GM21381 (cell line): ENCODE measurements around the gene FER1L5.

Experiments
- ATAC-seq: cut with Tn5 transposase; IDR thresholded peaks from one replicate; pipeline ENCODE4 v1.9.1; 2021; ENCODE audit warnings: mild to moderate bottlenecking, moderate library complexity; ENCODE audit not compliant: unreplicated experiment

Gene FER1L5

DNA sequence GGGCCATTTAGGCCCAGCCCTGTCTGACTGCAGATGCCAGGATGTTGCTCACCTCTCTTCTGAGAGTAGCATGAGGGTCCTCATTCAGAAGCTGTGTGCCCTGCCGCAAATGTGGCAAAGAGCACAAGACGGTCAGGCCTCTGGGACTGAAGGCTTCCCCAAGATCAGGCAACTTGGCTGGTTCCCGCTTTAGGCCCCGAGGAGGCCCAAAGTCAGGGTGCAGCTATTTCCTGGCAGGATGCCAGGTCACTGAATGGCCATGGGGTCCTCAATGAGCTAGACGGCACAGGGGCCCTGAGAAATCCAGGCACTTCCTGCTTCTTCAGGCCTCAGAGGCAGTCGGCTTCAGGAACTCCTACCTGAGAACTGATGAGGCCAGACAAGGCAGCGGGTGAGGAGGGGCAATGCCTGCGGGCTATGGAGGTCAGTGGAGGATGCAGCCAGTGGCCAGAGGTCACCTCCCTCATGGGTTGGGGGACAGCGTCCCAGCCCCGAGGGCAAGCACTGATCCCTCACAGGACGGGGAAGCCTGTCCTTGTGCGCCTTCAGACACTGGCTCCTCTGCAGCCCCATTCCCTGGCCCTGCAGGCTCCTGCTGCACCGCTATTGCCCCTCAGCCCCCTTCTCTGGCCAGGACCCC lies 52.4 kb downstream of the FER1L5 start:
- ATAC-seq: no peak

DNA sequence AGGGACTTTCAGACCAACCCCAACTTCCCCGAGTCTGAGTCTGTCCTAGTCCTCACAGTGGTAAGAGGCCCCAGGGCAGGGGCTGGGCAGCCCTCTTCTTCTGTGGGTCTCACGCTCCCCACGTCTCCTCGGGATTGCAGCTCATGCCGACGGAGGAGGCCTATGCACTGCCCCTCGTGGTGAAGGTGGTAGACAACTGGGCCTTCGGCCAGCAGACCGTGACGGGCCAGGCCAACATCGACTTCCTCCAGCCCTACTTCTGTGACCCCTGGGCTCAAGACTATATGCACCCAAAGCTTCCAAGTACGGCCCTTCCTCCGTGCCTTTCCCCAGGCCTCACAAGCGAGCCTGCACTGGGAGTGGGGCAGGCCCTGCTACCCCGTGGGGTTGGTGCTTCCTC lies 53.0 kb downstream of the FER1L5 start:
- no peak for ATAC-seq

DNA sequence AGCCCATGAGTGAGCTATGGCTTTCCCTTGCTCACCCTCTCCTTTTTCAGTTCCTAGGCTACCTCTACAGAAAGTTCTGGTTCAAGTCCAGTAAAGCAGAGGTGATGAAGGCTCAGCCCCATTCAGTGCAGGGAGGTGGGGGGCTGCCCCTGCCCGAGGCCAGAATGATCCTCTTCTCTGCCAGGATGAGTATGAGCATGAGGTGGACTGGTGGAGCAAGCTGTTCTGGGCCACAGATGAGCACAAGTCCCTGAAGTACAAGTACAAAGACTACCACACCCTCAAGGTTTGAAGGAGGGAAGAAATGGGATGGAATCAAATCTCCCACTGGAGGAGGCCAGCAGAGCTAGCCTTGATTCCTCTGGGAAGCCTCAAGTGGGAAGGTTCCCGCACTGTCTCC lies 54.9 kb downstream of the FER1L5 start:
- ATAC-seq: no peak

DNA sequence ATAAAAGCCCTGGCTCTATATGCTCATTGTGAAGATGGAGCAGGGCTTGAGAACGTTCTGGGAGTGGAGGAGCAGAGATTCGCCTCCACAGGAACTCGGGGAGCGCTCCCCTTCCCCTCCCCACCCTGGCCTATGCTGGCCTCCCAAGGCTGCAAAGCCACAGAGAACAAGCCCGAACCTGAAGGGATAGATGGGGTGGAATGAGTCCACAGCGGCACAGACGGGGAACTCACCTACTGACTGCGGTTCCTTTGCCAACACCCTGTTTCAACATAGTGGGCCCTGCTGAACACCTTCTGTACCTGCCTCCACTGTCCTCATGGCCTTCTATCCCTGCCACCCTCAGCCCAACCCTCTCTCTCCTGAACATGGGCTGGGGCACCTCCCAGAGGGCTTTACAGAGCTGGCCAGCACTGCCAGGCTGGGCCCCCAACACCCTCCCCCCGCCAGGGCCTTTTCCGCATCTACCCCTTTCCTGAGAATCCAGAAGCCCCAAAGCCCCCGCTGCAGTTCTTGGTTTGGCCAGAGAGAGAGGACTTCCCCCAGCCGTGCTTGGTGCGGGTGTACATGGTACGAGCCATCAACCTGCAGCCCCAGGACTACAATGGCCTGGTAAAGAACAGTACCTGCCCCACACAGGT lies 55.8 kb downstream of the FER1L5 start:
- ATAC-seq: no peak

DNA sequence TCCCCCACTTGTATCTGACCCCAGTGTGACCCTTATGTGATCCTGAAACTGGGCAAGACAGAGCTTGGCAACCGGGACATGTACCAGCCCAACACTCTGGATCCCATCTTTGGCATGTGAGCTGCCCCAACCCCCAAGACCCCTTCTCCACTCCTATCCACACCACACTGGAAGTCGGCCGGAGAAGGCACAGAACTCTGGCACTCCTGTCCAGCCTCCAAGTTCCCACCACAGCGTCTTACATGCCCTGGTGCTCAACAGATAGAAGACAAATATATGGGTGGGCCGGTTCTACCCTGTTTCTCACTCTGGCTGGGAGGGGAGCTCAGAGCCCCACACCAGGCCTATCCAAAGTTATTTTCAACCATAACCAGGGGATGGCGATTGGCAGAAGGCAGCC lies 56.5 kb downstream of the FER1L5 start:
- no peak for ATAC-seq

DNA sequence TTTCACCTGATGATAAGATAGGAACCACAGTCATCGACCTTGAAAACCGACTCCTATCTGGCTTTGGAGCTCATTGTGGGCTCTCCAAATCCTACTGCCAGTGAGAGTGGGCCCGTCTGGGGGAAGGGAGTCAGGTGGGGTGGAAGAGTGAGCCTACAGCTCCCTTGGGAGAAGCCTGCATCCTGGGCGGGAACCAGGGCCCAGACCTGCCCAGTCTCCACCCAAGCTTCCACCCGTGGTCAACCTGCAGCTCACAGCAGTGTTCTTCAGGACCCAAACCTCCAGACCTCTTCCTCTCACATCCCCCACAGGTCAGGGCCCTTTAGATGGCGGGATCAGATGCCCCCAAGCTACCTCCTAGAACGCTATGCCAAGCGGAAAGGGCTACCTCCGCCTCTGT lies 57.1 kb downstream of the FER1L5 start:
- no peak for ATAC-seq

DNA sequence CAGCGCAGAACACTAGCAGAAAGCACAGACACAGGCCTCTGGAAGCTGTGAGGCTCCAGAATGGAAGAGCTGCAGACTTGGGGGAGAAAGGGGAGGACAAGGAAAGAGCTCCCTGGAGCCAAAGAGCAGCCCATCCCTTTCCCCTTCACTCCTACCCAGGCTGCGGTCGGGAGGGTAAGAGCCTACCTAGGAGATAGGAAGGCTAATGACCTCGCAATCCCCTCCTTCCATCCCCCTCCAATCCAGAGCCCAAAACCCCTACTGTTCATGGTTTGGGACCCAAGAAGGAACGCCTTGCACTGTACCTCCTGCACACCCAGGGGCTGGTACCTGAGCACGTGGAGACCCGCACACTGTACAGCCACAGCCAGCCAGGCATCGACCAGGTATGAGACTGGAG lies 57.5 kb downstream of the FER1L5 start:
- no peak for ATAC-seq

DNA sequence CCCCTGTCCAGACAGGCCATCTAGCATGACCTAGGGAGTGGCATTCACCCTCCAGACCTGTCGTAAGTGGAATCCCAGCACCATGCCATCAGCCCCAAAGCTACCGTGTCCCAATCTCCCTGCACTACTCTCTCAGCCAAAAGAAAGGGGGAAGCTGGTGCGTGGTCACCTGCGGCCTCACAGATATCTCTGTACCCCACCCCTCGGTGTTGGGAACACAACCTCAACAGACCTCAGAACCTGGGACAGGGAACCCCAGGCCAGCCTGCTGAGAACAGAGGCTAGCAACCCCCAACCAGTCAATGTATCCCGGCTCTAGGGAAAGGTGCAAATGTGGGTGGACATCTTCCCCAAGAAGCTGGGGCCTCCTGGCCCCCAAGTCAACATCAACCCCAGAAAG lies 59.1 kb downstream of the FER1L5 start:
- ATAC-seq: no peak

DNA sequence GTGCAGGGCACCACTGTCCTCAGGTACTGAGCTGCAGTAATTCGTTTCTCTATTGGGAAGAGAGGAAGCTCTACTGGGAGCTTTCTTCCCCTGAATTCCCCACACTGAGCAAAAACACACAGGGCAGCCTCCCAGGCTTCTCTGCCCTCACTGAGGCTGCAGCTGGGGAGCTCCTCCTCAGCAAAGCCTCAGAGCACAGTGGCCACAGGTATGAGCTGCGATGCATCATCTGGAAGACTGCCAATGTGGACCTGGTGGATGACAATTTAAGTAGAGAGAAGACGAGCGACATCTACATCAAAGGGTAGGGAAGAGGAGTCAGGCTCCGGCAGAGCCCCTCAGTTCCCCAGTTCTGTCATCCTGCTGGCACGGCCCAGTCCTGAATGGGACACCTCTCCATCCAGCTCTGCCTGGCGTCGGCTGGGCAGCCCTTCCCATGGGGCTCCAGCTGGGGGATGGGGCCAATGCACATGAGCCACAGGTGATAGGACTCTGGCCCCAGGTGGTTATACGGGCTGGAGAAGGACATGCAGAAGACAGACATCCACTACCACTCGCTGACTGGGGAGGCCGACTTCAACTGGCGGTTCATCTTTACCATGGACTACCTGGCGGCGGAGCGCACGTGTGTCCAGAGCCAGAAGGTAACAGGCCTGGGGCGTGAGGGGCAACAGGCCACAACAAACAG lies 59.7 kb downstream of the FER1L5 start:
- no peak for ATAC-seq

DNA sequence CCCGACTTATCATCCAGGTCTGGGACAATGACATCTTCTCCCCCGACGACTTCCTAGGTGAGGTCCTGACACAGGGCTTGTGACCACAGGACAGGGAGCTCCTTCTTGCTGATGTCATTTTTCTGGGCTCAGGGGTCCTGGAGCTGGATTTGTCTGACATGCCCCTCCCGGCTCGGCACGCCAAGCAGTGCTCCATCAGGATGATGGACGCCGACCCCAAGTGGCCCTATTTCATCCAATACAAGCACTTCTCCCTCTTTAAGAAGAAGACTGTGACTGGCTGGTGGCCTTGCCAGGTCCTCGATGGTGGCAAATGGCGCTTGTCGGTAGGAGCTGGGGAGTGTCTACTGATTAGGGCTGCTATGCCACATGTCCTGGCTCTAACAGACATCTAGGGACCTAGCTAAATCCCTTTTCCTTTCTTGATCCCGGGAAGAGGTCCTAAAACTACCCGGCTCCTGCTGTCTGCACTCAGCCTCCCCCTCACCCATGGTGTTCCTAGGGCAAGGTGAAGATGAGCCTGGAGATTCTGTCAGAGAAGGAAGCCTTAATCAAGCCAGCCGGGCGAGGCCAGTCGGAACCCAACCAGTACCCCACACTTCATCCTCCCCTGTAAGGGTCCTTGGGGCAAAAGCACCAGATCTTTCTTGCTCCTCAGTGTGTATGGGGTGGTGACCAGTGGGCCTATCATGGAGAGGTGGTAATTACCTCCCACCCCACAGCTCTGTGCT lies 60.6 kb downstream of the FER1L5 start:
- no peak for ATAC-seq

DNA sequence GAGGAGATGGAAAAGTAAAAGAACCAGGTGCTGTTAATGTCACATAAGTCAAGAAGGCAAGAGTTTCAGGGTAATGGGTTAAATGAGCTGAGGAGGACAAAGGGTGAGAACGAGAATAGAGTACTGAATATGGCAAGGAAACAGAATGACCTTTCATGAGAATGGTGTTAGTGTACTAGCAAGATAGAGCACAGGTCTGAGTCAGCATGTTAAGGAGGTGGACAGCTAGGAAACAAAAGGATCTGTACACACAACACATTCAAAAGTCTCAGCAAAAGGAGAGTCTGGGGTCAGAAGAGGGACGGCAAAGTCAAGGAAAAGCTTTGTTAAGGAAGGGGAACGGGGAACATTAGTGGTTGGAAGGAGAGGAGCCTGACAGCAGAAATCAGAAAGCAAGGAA lies 68.4 kb downstream of the FER1L5 start:
- ATAC-seq: no peak

DNA sequence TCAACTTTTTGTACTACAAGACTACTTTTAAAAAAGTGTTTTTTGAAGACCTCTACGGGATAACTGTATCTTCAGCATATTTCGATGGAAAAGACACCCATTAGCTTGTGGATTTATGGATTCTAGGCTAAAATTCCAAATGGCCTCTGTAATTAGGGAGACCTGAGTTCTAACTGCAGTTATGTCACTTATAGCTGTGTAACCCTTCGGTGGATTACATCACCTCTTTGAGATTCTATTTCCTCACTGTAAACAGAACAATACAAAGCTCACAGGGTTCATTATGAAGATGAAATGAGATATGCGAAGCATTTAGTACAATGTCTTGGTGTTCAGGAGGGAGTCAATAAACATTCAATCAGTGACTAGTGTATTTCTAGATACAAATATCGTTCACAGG lies 73.1 kb downstream of the FER1L5 start:
- ATAC-seq: no peak

DNA sequence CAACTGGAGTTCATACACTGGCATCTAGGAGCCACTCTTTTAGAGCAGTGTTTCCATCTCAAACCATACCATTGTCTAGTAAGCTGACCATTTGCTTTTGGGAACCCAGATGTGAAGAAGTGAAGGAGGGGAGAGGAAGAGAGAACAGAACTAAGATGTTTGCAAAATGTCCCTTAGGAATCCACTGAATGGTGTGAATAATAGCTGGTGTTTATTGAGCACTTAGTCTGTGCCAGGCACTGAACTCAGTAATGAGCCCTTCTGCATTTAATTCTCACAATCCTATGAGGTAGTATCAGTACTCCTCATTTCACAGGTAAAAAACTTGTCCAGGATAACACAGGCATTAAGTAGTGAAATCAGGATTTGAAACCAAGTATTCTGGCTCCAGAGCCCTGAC lies 73.8 kb downstream of the FER1L5 start:
- ATAC-seq: no peak

DNA sequence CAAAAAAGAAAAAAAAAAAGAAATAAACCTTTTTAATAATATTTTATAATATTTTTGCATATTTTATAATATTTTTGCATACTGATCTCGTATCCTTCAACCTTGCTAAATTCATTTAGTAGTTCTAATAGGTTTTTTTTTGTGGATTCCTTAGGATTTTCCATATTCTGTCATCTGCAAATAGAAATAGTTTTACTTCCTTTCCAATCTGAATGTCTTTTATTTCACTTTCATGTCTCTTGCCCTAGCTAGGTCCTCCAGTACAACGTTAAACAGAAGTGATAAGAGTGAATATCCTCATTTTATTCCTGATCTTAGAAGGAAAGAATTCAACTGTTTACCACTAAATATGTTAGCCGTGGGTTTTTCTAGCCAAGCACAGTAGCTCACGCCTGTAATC lies 83.6 kb downstream of the FER1L5 start:
- ATAC-seq: no peak

DNA sequence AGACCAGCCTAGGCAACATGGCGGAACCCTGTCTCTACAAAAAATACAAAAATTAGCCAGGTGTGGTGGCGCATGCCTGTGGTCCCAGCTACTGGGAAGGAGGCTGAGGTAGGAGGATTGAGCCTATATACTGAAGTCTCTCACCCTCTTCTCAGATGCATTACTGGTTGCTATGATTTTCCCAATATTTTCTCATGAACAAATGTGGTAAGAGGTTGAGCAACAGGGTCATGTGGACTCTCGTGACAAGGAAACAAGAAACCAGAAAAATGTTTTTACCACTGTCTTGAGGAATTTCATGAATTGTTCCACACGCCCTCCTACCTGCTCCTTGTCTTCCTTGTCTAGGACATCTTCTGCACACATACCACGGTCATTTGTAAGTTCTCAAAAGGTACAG lies 84.9 kb downstream of the FER1L5 start:
- no peak for ATAC-seq

DNA sequence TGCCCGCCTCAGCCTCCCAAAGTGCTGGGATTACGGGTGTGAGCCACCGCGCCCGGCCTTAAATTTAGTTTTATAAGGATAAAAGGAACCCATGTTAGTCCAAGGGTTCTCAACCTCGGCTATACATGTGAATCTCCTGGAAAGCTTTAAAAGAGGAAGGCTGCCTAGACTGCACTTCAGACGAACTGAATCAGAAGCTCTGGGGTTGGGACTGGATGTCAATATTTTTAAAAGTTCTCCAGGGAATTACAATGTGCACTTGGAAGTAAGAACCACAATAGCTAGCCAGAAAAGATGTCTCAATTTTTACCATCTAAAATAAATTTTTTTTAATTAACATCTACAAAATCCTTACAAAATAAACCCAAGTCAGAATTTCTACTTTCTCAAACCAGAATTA lies 87.2 kb downstream of the FER1L5 start:
- no peak for ATAC-seq

DNA sequence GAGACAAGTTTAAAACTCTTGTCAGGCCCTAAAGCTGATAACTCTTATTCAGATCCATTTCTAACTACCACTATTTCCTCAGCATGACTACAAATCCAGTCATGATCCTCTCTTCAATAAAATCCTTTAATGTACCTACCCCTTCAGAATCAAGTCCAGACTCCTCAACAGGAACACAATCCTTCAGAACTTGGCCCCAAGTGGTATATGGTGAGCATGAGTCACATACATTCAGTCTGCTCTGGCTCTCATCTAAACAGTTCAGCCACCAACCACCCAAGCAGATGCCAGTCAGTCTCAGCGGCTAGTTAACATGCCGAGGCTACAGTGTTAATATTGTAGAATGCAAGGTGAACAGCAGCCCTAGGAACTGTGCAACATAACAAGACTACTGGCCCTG lies 87.6 kb downstream of the FER1L5 start:
- ATAC-seq: no peak

DNA sequence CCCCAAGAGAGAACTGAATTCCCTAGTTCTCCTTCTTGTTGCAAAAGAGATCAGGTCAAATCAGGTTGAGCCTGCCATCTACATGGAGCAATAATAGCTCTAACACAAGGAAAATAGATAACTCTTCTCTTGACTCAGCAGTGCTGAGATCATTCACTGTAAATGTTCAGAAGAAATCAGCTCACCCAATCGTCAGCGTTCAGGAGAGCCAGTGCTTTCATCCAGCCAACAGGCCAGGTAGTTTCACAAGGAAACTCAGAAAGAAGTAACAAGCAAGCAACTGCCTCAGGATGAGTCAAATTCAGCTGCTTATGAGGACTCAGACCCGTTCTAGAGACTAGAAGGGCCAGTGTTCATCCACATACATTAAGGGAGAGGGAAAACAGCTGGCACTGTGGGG lies 91.4 kb downstream of the FER1L5 start:
- no peak for ATAC-seq

DNA sequence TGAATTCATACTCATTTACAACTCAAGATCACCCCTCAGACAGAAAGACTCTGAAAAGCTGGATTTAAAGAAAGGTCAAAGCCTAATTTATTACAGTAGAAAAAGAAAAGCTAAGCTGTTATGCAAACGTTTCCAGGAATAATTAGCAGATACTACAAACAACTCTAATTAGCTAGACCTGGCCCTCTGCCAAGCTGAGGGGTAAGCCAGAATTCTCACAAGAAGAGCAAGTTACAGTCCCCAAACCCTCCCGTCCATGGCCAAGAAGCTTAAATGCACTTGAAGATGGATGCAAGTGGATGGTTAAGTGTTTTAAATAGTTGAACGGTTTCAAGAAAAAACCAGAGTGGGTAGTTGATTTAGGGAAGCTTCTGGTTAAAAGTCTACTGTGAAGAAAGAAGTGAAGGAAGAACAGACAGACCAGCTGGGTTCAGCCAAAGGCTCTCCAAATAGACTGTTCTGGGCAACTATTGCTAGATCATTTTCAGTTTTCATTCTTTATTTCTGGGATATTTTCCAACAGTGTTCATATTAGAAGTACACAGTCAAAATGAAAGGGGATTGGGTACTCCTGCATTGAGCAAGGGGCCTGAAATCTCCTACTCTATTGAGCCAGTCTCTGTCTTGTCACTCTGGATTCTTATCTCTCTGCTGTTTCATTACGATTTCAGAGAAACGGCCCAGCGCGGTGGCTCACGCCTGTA lies 92.5 kb downstream of the FER1L5 start:
- no peak for ATAC-seq

DNA sequence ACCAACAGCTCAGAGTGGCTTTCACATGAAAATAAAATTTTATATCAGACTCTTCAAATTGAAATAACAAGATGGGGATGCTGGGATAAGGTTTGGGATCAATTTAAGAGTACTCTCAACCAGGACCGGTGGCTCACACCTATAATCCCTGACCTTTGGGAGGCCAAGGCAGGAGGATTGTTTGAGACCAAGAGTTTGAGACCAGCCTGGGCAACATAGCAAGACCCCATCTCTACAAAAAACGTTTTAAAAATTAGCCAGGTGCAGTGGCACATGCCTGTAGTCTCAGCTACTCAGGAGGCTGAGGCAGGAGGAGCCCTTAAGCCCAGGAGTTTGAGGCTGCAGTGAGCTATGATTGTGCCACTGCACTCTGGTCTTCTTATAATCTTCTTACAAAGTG lies 94.7 kb downstream of the FER1L5 start:
- ATAC-seq: no peak

DNA sequence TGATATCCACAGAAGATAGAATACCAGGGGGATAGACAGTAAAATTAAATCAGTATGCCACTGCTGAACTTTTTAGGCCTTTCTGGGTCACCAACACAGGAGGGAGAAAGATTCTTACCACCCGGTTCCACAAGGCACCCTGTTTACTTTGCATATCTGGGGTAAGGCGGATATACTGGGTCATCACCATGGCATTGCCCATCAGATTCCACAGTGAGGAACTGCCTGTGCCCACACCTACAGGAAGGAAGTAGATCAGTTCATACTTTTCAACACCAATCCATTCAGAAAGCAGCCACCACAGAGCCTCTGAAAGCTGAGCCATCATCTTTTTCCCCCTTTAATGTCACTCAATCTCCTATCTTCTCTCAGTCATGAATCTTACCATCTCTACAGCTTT lies 95.3 kb downstream of the FER1L5 start:
- no peak for ATAC-seq
